Type B pancreatic cell (in vitro differentiated cells): ENCODE results near the gene DPH7. TPM values are rescaled to one million over a fixed set of nuclear protein-coding genes. Genes with fewer than 3 reads are reported as not detected.
"Not testable (repeated sequence)": the region's sequence is repeated elsewhere in the genome, so short reads cannot be mapped to it uniquely, and the experiment has no call there.

Experiments used
- DNase-seq: peaks from one replicate; pipeline ENCODE4 v3.0.0; 2021; ENCODE audit warnings: mixed read lengths; ENCODE audit not compliant: unreplicated experiment; ENCODE audit errors: extremely low spot score
- H3K27ac Mint-ChIP-seq: 2 replicates; pipeline ENCODE4 v1.8.0; 2021; ENCODE audit warnings: mild to moderate bottlenecking, mixed read lengths
- H3K27me3 Mint-ChIP-seq: 2 replicates; pipeline ENCODE4 v1.8.0; 2021; ENCODE audit warnings: mixed read lengths
- H3K36me3 Mint-ChIP-seq: 2 replicates; pipeline ENCODE4 v1.8.0; 2021; ENCODE audit warnings: mixed read lengths
- H3K4me1 Mint-ChIP-seq: one replicate; pipeline ENCODE4 v1.8.0; 2021; ENCODE audit warnings: mixed read lengths; ENCODE audit not compliant: unreplicated experiment
- H3K4me3 Mint-ChIP-seq: 2 replicates; pipeline ENCODE4 v1.8.0; 2021; ENCODE audit warnings: mild to moderate bottlenecking, mixed read lengths
- H3K9me3 Mint-ChIP-seq: 2 replicates; pipeline ENCODE4 v1.8.0; 2021; ENCODE audit warnings: mixed read lengths
- CTCF ChIP-seq: fragments of 200-600 bp; sonication (generic); conservative IDR thresholded peaks from 2 replicates; pipeline ENCODE4 v1.5.0; 2021; ENCODE audit warnings: antibody characterized with exemption, mild to moderate bottlenecking
- total RNA-seq: library from RNA; stranded (reverse); gene quantifications from 2 replicates; pipeline ENCODE4 v1.2.1, GENCODE V29; 2021; ENCODE audit warnings: low replicate concordance

DPH7 gene
- total RNA-seq, 1 donor from 2014 or later = 45.8 TPM

- Mint-ChIP-seq H3K27ac (no peak overlapping the region), H3K36me3 (peaks cover 28% of the 10 kb centered on the region), H3K27me3 (no peaks in the 10 kb centered on the region), H3K4me1 (peaks cover 10% of the 10 kb centered on the region), H3K4me3 (no peak overlapping the region), H3K9me3 (no peaks in the 10 kb centered on the region)
- DNase-seq = no peak
- TF ChIP-seq CTCF = no peak
Measured at GRCh38 chr9:137574192-137574591, 4.5 kb downstream of the DPH7 start.

- H3K36me3 Mint-ChIP-seq = peaks cover 24% of the 10 kb centered on the region
- DNase-seq = no peak
- no peaks in the 10 kb centered on the region for H3K4me1 Mint-ChIP-seq
- H3K4me3 Mint-ChIP-seq = no peak overlapping the region
- no peak overlapping the region for H3K27ac Mint-ChIP-seq
- TF ChIP-seq CTCF = no peak
- no peaks in the 10 kb centered on the region for H3K27me3 Mint-ChIP-seq
- H3K9me3 Mint-ChIP-seq = no peaks in the 10 kb centered on the region
Measured at GRCh38 chr9:137570566-137570965, 8.2 kb downstream of the DPH7 start.

GRCh38 chr9:137569609-137570203 is 9.0 kb downstream of the DPH7 start:
- Mint-ChIP-seq H3K27me3 (no peaks in the 10 kb centered on the region), H3K36me3 (peaks cover 16% of the 10 kb centered on the region), H3K9me3 (no peaks in the 10 kb centered on the region), H3K4me1 (no peaks in the 10 kb centered on the region), H3K4me3 (no peak overlapping the region), H3K27ac (no peak overlapping the region)
- DNase-seq = no peak
- no peak for TF ChIP-seq CTCF

- not testable (repeated sequence) for H3K27ac Mint-ChIP-seq, DNase-seq, H3K4me1 Mint-ChIP-seq, H3K27me3 Mint-ChIP-seq, H3K4me3 Mint-ChIP-seq, H3K9me3 Mint-ChIP-seq
- H3K36me3 Mint-ChIP-seq = peaks cover 16% of the 10 kb centered on the region
Measured at GRCh38 chr9:137568445-137568844, 10.3 kb downstream of the DPH7 start.

DNA sequence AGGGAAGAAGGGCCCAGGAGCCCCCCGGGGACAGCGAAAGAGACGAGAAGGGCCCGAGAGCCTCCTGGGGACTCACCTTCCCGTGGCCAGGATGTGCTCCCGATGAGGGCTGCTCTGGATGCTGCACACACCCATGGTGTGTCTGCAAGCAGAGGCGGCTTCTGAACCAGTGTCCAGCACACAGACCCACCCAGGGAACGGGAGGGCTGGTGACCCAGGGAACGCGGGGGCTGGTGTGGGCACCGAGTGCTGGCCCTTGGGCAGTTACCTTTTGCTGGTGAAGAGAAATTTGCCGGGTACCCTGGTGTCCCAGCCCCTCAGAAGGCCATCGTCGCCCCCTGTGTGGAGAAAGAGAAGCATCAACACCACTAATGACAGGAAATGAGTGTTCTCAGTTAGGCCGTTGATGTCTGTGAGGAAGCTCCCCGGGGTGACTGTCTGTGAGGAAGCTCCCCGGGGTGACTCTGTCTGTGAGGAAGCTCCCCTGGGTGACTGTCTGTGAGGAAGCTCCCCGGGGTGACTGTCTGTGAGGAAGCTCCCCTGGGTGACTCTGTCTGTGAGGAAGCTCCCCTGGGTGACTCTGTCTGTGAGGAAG is 13.8 kb downstream of the DPH7 start:
- Mint-ChIP-seq H3K4me1 (no peaks in the 10 kb centered on the region), H3K36me3 (peaks cover 13% of the 10 kb centered on the region), H3K27me3 (no peaks in the 10 kb centered on the region), H3K27ac (no peak overlapping the region), H3K4me3 (no peak overlapping the region), H3K9me3 (no peaks in the 10 kb centered on the region)
- DNase-seq = no peak
- TF ChIP-seq CTCF = no peak

DNA sequence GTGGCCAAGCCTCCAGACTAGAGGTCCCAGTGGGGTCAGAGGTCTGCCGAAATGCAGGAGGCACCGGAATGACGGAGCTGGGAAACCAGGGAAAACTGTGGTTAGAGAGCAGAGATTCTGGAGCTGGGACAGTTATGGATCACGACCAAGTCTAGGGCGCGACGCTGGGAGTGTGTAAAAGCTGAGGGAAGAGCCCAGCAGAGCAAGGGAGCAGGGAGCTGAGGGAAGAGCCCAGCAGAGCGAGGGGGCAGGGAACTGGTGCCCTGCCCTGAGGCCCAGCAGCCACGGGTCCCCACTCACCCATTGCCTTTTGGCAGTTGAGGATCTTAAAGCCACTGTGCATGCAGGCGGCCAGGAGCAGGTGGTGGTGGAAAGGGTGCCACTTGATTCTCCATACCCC is 14.6 kb downstream of the DPH7 start:
- Mint-ChIP-seq H3K4me3 (no peak overlapping the region), H3K27me3 (no peaks in the 10 kb centered on the region), H3K36me3 (peaks cover 19% of the 10 kb centered on the region), H3K4me1 (no peaks in the 10 kb centered on the region), H3K9me3 (no peaks in the 10 kb centered on the region), H3K27ac (no peak overlapping the region)
- DNase-seq = no peak
- TF ChIP-seq CTCF = no peak
